ENCODE data around the gene LRBA.

Gene LRBA

DNA sequence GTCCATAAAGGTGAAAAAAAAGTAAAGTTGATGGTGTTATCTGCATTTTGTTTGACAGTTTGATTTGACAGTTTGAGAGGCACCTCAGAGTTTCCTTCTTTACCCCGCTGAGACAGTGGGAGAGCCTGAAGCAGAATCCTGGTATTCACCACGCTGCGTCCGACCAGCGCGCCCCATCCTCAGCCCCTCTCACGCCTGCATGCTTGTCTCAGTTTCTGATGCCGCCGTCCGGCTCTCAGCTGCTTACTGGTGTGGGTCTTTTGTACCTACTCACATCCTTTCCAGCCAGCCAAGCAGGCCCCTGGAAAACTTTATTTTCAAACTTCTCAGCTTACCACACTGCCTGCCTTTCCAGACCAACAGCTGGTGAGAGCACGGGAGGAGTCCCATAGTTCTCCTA is 761.7 kb downstream of the LRBA start:
- Histone ChIP-seq H3K27ac (no peak overlapping the region), H4K20me1 (no peaks in the 10 kb centered on the region), H3K4me2 (no peak overlapping the region), H3K9ac (no peak overlapping the region), H3K4me3 (no peak overlapping the region), H3K4me1 (no peaks in the 10 kb centered on the region; the same call in 1 of the 2 replicates), H3K36me3 (peaks cover 11% of the 10 kb centered on the region; the same call in 1 of the 2 replicates), H3K9me3 (no peaks in the 10 kb centered on the region), H3K27me3 (no peaks in the 10 kb centered on the region)
- no peak for TF ChIP-seq Cebpa-rat (IDR thresholded peaks at IDR 0.05)

DNA sequence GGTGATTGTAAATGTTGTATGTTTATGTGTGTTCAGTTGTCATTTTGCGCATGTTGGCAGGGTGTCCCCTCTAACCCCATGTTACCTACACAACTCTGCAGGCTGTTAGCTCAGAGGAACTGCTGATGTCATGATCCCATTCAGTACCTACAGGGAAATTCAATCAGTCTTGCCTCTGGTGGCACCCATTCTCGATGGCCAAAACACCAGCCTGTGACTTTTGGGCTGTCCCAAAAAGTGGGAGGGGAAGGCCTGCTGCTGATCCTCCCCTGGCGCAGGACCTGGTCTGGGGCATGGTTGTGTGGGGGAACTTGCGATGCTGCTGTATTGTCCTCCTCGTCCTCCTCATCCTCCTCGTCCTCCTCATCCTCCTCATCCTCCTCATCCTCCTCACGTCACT is 762.3 kb downstream of the LRBA start:
- Histone ChIP-seq H3K9me3 (no peaks in the 10 kb centered on the region), H3K4me3 (no peak overlapping the region), H3K9ac (no peak overlapping the region), H3K4me1 (no peaks in the 10 kb centered on the region; the same call in 1 of the 2 replicates), H3K4me2 (no peak overlapping the region), H3K36me3 (peaks cover 15% of the 10 kb centered on the region; the same call in 1 of the 2 replicates), H3K27me3 (no peaks in the 10 kb centered on the region), H4K20me1 (no peaks in the 10 kb centered on the region), H3K27ac (no peak overlapping the region)
- no peak for TF ChIP-seq Cebpa-rat (IDR thresholded peaks at IDR 0.05)

DNA sequence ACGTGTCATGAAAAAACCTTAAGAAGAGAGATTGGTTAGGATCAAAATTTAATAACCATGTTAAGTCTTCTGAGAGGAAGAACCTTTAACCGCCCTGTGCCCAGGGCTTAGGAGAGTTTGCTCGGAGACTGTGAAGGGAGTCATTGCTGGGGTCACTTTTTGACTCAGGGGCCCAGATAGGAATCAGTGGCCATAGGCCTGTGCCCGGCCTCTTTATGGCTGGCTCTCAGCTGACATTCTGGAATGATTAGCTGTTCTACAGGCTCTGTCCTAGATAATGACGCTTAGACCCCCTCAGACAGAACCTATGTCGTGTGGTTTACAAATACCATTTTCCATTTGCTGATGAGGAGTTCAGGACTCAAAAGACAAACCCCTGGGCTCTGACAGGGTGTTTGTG is 762.8 kb downstream of the LRBA start:
- H3K4me3 ChIP-seq, result no peak overlapping the region
- H4K20me1 ChIP-seq, result no peaks in the 10 kb centered on the region

DNA sequence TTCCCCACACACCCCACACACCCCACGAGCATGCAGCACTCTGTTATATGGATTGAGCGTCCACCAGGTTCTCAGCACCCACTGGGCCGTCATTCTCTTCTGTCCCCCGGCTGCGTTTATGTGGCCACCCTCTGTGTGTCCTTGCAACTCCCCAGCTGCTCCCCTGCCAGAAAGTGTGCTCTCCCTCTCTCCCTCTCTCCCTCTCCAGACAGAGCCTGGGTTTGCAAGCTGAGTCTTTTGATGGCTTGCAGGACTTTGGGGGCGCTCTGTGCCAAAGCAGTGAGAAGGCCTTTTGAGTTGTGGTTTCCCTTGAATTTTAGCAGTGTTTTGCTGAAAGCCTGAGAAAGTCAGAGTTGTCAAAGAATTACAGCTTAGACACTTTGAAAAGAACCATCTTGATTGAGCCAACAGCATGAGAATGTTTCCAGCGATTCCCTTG is 763.3 kb downstream of the LRBA start:
- TF ChIP-seq Cebpa-rat (IDR thresholded peaks at IDR 0.05), result no peak
- Histone ChIP-seq H3K9ac (no peak overlapping the region), H3K27ac (no peak overlapping the region), H3K36me3 (peaks cover 18% of the 10 kb centered on the region; the same call in 1 of the 2 replicates), H3K4me1 (no peaks in the 10 kb centered on the region; the same call in 1 of the 2 replicates), H3K4me2 (no peak overlapping the region), H3K27me3 (no peaks in the 10 kb centered on the region), H3K4me3 (no peak overlapping the region), H3K9me3 (no peaks in the 10 kb centered on the region), H4K20me1 (no peaks in the 10 kb centered on the region)

More for the DNA sequence above, 762.8 kb downstream of the LRBA start:
- no peak overlapping the region for H3K4me2 ChIP-seq
- TF ChIP-seq Cebpa-rat (IDR thresholded peaks at IDR 0.05), result no peak
- H3K4me1 ChIP-seq, result no peaks in the 10 kb centered on the region; the same call in 1 of the 2 replicates
- no peak overlapping the region for H3K9ac ChIP-seq
- no peaks in the 10 kb centered on the region for H3K27me3 ChIP-seq
- peaks cover 18% of the 10 kb centered on the region; the same call in 1 of the 2 replicates for H3K36me3 ChIP-seq
- no peak overlapping the region for H3K27ac ChIP-seq
- H3K9me3 ChIP-seq, result no peaks in the 10 kb centered on the region

DNA sequence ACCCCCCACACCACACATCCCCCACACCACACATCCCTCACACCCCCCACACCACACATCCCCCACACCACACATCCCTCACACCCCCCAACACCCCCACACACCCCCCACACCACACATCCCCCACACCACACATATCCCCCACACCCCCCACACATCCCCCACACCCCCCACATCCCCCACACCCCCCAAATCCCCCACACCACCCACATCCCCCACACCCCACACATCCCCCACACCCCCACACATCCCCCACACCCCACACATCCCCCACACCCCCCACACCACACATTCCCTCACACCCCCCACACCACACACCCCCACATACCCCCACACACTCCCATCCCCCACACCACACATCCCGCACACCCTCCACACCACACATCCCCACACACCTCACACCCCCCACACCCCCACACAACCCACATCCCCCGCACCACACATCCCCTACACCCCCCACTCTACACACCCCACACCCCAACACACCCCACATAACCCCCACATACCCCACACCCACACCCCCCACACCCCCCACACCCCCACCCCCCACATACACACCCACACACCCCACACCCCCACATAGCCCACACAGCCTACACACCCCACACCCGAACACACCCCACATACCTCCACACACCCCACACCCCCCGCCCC is 764.0 kb downstream of the LRBA start:
- no peak overlapping the region for H3K9ac ChIP-seq
- H3K27ac ChIP-seq, result no peak overlapping the region
- no peaks in the 10 kb centered on the region; the same call in 1 of the 2 replicates for H3K4me1 ChIP-seq
- H3K36me3 ChIP-seq, result peaks cover 18% of the 10 kb centered on the region; the same call in 1 of the 2 replicates
- H3K27me3 ChIP-seq, result no peaks in the 10 kb centered on the region
- no peak overlapping the region for H3K4me3 ChIP-seq
- H3K9me3 ChIP-seq, result no peaks in the 10 kb centered on the region
- TF ChIP-seq Cebpa-rat (IDR thresholded peaks at IDR 0.05), result no peak
- H3K4me2 ChIP-seq, result no peak overlapping the region
- H4K20me1 ChIP-seq, result no peaks in the 10 kb centered on the region

DNA sequence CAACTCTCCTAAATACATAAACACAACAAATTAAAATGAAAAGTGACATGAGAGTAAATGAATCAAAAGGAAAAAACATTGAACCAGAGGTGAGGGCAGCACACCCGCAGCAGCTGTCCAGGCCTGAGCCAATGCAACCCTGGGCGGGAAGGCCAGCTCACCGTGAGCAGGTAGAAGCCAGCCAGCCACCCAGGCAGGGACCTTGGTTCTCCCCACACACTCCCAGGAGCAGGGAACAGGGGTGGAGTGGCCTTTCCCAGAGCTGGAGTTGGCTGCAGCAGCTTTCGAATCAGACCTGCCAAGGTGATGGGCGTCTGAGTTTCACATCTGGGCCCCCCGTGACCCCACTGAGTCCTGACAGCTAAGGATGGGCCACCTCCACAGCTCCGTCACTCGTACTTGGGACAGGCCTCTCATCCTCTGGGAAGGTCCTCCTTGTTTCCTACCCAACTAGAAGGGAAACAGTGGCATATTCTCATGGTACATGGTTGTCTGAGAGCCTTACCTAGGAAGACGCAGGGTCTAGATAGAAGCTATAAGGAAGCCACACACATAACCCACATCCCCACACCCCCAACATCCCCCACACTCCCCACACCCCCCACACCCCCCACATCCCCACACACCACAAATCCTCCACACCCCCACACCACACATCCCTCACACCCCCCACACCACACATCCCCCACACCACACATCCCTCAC is 764.6 kb downstream of the LRBA start:
- Histone ChIP-seq H3K4me3 (no peak overlapping the region), H3K4me1 (no peaks in the 10 kb centered on the region; the same call in 1 of the 2 replicates), H3K27ac (no peak overlapping the region), H3K27me3 (no peaks in the 10 kb centered on the region), H3K9me3 (no peaks in the 10 kb centered on the region), H3K9ac (no peak overlapping the region), H4K20me1 (no peaks in the 10 kb centered on the region), H3K4me2 (no peak overlapping the region), H3K36me3 (peaks cover 18% of the 10 kb centered on the region; the same call in 1 of the 2 replicates)
- no peak for TF ChIP-seq Cebpa-rat (IDR thresholded peaks at IDR 0.05)

DNA sequence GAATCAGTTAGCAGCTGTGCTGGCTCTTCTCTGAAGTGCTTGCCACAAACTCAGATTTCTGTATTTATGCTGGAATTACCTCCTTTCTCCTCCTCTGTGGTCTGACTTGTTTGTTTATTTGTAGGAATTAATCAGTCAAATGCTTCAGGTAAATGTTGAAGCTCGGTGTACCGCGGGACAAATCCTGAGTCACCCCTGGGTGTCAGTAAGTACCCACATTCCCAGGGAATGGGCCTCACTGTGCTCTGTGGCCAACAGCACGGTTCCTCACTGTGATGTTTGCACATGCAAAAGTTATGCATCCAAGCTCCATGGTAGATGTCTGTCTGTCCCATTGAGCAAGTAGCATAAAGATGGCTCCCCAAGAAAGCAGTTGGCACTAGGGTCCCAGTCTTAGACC is 766.9 kb downstream of the LRBA start:
- no peak overlapping the region for H3K4me2 ChIP-seq
- no peak overlapping the region for H3K27ac ChIP-seq
- H3K36me3 ChIP-seq, result peaks cover 18% of the 10 kb centered on the region; the same call in 1 of the 2 replicates
- no peak overlapping the region for H3K9ac ChIP-seq
- no peaks in the 10 kb centered on the region for H3K9me3 ChIP-seq
- TF ChIP-seq Cebpa-rat (IDR thresholded peaks at IDR 0.05), result no peak
- no peaks in the 10 kb centered on the region for H3K4me1 ChIP-seq
- H3K4me3 ChIP-seq, result no peak overlapping the region
- H4K20me1 ChIP-seq, result no peaks in the 10 kb centered on the region
- no peaks in the 10 kb centered on the region for H3K27me3 ChIP-seq

DNA sequence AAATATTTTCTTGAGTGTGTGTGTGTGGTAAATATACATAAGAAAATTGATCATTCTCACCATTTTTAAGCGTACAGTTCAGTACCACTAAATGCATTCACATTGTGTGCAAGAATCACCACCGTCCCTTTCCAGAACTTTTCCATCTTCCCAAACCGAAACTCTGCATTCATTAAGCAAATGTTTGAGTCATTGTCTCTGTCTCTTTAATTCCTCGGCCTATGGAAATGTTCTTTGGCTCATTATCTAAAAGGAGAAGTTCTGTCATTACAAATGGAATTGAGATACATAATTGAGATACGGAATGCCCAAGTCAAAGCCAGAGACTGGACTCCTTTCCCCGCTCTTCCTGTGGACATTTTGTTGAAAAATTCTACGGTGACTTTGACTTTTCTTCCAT is 767.9 kb downstream of the LRBA start:
- no peaks in the 10 kb centered on the region for H4K20me1 ChIP-seq
- no peaks in the 10 kb centered on the region for H3K9me3 ChIP-seq
- no peak overlapping the region for H3K27ac ChIP-seq
- no peak overlapping the region for H3K4me3 ChIP-seq
- H3K4me1 ChIP-seq, result no peaks in the 10 kb centered on the region
- TF ChIP-seq Cebpa-rat (IDR thresholded peaks at IDR 0.05), result no peak
- H3K27me3 ChIP-seq, result no peaks in the 10 kb centered on the region
- no peak overlapping the region for H3K9ac ChIP-seq
- no peak overlapping the region for H3K4me2 ChIP-seq
- H3K36me3 ChIP-seq, result peaks cover 18% of the 10 kb centered on the region; the same call in 1 of the 2 replicates

DNA sequence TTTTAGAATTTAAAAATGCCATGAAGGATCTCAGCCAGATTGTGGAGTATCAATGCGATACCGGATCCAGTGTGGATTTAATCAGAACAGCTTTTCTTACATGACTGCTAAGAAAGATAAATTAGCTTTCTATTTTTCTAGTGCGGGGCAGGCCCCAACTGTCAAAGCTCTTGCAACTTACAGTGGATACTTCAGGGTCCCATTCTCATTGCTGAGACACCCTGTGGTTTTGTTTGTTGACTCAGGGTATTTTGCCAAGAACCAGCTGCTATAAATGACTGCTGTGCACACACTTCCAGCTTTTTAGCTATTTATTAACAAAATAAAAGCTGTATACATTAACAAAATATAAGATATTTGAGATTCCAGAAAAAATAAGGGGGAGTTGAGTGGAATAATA is 770.5 kb downstream of the LRBA start:
- Histone ChIP-seq H3K4me1 (no peaks in the 10 kb centered on the region), H3K27ac (no peak overlapping the region), H3K27me3 (no peaks in the 10 kb centered on the region), H3K4me3 (no peak overlapping the region), H4K20me1 (no peaks in the 10 kb centered on the region), H3K9ac (no peak overlapping the region), H3K4me2 (no peak overlapping the region), H3K9me3 (no peaks in the 10 kb centered on the region), H3K36me3 (peaks cover 25% of the 10 kb centered on the region; the same call in 1 of the 2 replicates)
- no peak for TF ChIP-seq Cebpa-rat (IDR thresholded peaks at IDR 0.05)

DNA sequence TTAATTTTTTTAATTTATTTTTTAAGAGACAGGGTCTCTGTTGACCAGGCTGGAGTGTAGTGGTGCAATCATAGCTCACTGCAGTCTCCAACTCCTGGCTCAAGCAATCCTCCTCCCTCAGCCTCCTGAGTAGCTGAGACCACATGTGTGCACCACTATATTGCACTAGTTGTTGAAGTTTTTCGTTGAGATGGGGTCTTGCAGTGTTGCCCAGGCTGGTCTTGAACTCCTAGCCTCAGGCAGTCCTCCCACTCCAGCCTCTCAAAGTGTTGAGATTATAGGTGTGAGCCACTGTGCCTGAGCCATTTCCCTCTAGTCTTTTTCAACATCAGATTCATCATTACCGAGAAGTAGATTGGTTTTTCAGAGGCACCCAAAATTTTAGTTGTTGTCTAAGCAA is 771.2 kb downstream of the LRBA start:
- Histone ChIP-seq H4K20me1 (no peaks in the 10 kb centered on the region), H3K36me3 (peaks cover 23% of the 10 kb centered on the region; the same call in 1 of the 2 replicates), H3K4me2 (no peak overlapping the region), H3K9ac (no peak overlapping the region), H3K27ac (no peak overlapping the region), H3K27me3 (no peaks in the 10 kb centered on the region), H3K9me3 (no peaks in the 10 kb centered on the region), H3K4me3 (no peak overlapping the region), H3K4me1 (no peaks in the 10 kb centered on the region)
- TF ChIP-seq Cebpa-rat (IDR thresholded peaks at IDR 0.05), result no peak
